Endodermal cell (in vitro differentiated cells): ENCODE data around the gene PEAR1. TPM values are rescaled to one million over a fixed set of nuclear protein-coding genes. Genes with fewer than 3 reads are reported as not detected.
A peak's percentile ranks its signal among the peaks of the same experiment; 100 is the strongest.

ENCODE experiments used
- DNase-seq: peaks from one replicate; pipeline ENCODE4 v3.0.0-alpha.2; 2017
- H3K27ac ChIP-seq: 2 replicates; pipeline ENCODE4 v1.5.1; 2013; ENCODE audit warnings: mild to moderate bottlenecking, low read depth, low read length, moderate library complexity
- H3K27me3 ChIP-seq: 2 replicates; pipeline ENCODE4 v1.6.1; 2013; ENCODE audit warnings: mild to moderate bottlenecking, low read length, moderate library complexity; ENCODE audit not compliant: insufficient read depth, control insufficient read depth, poor library complexity, severe bottlenecking
- H3K36me3 ChIP-seq: 2 replicates; pipeline ENCODE4 v1.7.0; 2013; ENCODE audit warnings: mild to moderate bottlenecking, low read length, moderate library complexity; ENCODE audit not compliant: control insufficient read depth, insufficient read depth
- H3K4me1 ChIP-seq: one replicate; pipeline ENCODE4 v1.7.0; 2013; ENCODE audit warnings: low read length; ENCODE audit not compliant: control insufficient read depth, insufficient read depth
- H3K4me3 ChIP-seq: 2 replicates; pipeline ENCODE4 v1.5.1; 2013; ENCODE audit warnings: mild to moderate bottlenecking, low read length, moderate library complexity
- H3K9ac ChIP-seq: 2 replicates; pipeline ENCODE4 v1.6.1; 2013; ENCODE audit warnings: mild to moderate bottlenecking, low read length, moderate library complexity; ENCODE audit not compliant: poor library complexity, severe bottlenecking; ENCODE audit errors: extremely low read depth
- H3K9me3 ChIP-seq: 2 replicates; pipeline ENCODE4 v1.6.1; 2013; ENCODE audit warnings: mild to moderate bottlenecking, low read length, moderate library complexity; ENCODE audit not compliant: control insufficient read depth
- H3K27ac Mint-ChIP-seq: 2 replicates; pipeline ENCODE4 v1.8.0; 2020; ENCODE audit warnings: mixed read lengths
- H3K27me3 Mint-ChIP-seq: 2 replicates; pipeline ENCODE4 v1.8.0; 2021; ENCODE audit warnings: mild to moderate bottlenecking, mixed read lengths; ENCODE audit not compliant: insufficient read depth
- H3K36me3 Mint-ChIP-seq: 2 replicates; pipeline ENCODE4 v1.8.0; 2020; ENCODE audit warnings: low read depth, mixed read lengths
- H3K4me1 Mint-ChIP-seq: 2 replicates; pipeline ENCODE4 v1.8.0; 2020; ENCODE audit warnings: mixed read lengths
- H3K4me3 Mint-ChIP-seq: 2 replicates; pipeline ENCODE4 v1.8.0; 2020; ENCODE audit warnings: mild to moderate bottlenecking, moderate library complexity, mixed read lengths
- H3K9me3 Mint-ChIP-seq: 2 replicates; pipeline ENCODE4 v1.8.0; 2020; ENCODE audit warnings: mild to moderate bottlenecking, mixed read lengths
- WGBS, 2 experiments: methylation state at CpG; one replicate each; pipeline versions ENCODE4 v1.1.5 to v1.1.7; 2013; ENCODE audit warnings: missing lambda C conversion rate in 2 of 2, mixed read lengths in 1 of 2; ENCODE audit not compliant: insufficient coverage in 1 of 2, insufficient read length in 1 of 2; 5-methylcytosine and 5-hydroxymethylcytosine counted together
- total RNA-seq, 2 donors: library from RNA; stranded (reverse); fragmentation: NEBNext Ultra II Directional in 1 of 2; extraction: Animal tissue kit (Norgen Biotek cat#: 25700) in 1 of 2; gene quantifications; 2 replicates in 1 of 2; 3 replicates in 1 of 2; pipeline ENCODE4 v1.2.1, GENCODE V29; 2021
- TF ChIP-seq, protein P1 (sequence below): fragments of 200-600 bp; sonication (generic); conservative IDR thresholded peaks from 2 replicates; pipeline ENCODE4 v1.5.0; 2021; ENCODE audit warnings: antibody characterized with exemption, mild to moderate bottlenecking

PEAR1 gene
- total RNA-seq, 2 donors from 2014 or later, result 0.29 to 0.53 TPM

DNA sequence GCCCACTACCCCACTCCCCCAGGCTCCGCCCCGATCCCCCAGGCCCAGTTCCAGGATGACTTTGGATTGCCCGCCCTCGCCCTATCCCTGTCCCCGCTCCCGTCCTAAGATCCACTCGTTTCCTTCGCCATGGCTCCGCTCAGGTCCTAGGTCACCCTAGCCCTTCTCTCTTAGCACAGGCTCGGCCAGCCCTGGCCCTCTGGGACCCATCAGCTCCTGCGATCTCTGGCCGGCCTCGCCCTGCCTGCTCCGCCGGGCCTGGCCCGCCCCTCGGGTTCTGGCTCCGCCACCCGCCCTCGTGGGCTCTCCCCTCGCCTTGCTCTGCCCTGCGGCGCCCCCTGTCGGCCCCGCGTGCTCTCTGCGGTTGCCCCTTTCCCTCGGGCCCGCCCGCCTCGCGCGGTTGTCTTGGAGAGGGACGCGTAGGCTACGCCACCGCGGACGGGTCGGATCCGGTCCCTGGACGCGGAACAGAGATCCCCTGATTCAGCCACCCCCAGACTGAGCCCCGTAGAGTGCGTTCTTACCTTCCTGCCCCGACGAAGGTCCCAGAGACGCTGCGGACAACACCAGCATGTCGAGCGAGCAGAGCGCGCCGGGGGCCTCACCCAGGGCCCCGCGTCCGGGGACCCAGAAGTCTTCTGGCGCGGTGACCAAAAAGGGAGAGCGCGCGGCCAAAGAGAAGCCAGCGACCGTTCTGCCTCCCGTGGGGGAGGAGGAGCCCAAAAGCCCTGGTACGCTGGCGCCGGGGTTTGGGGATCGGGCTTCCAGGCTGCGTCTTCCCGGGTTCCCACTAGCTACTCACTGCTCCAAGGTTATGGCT, 26.9 kb downstream of the PEAR1 start, which contains the start of gene LRRC71:
LRRC71 (plus strand) TSS at position 400 of the 820 bp plus-strand sequence; CDS start at position 572, 172 bp downstream.
- peaks cover 7% of the 10 kb centered on the region for H3K9me3 ChIP-seq
- TF ChIP-seq, protein P1, sequence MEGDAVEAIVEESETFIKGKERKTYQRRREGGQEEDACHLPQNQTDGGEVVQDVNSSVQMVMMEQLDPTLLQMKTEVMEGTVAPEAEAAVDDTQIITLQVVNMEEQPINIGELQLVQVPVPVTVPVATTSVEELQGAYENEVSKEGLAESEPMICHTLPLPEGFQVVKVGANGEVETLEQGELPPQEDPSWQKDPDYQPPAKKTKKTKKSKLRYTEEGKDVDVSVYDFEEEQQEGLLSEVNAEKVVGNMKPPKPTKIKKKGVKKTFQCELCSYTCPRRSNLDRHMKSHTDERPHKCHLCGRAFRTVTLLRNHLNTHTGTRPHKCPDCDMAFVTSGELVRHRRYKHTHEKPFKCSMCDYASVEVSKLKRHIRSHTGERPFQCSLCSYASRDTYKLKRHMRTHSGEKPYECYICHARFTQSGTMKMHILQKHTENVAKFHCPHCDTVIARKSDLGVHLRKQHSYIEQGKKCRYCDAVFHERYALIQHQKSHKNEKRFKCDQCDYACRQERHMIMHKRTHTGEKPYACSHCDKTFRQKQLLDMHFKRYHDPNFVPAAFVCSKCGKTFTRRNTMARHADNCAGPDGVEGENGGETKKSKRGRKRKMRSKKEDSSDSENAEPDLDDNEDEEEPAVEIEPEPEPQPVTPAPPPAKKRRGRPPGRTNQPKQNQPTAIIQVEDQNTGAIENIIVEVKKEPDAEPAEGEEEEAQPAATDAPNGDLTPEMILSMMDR, result peak; percentile 99
- no peak within 1 kb of the TSS for H3K9ac ChIP-seq
- no peaks in the 10 kb centered on the region for H3K36me3 Mint-ChIP-seq
- peaks cover 4% of the 10 kb centered on the region for H3K4me1 Mint-ChIP-seq
- no peaks in the 10 kb centered on the region for H3K4me1 ChIP-seq
- H3K9me3 Mint-ChIP-seq, result no peaks in the 10 kb centered on the region
- H3K27ac ChIP-seq, result no peak within 1 kb of the TSS
- H3K27me3 ChIP-seq, result peaks cover 76% of the 10 kb centered on the region
- no peaks in the 10 kb centered on the region for H3K36me3 ChIP-seq
- H3K27ac Mint-ChIP-seq, result no peak within 1 kb of the TSS
- 6 to 9% methylated on average over 35 to 71 of the region's 71 CpGs for WGBS, 2 experiments
- DNase-seq, result peak; percentile 97
- H3K4me3 Mint-ChIP-seq, result peak within 1 kb of the TSS; percentile 58
- peak within 1 kb of the TSS; percentile 68 for H3K4me3 ChIP-seq
- peaks cover 96% of the 10 kb centered on the region for H3K27me3 Mint-ChIP-seq

DNA sequence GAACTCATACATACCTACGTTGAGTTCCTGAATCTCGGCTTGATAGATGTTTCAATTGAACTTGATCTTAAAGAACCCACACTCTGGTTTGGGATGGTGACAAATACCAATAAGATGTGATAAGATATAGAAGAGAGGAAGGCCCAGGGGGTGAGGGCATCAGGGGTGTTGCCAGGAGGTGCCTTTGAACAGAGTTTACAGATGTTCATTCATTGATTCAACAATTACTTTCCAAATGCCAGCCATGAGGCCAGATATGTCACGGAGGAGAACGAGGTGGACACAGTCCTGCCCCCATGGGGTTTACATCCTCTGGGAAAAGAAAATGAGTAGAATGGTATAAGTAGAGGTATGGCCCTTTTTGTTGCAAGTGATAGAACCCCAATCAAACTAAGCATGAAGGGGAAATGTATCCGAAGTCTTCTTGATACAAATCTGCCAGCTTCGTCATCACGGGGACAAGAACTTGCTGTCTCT, 27.6 kb downstream of the PEAR1 start:
- peak overlapping the region; percentile 58 for H3K4me3 Mint-ChIP-seq
- 56 to 61% methylated on average over 7 of the region's 7 CpGs for WGBS, 2 experiments
- no peaks in the 10 kb centered on the region for H3K36me3 ChIP-seq
- no peaks in the 10 kb centered on the region for H3K9me3 Mint-ChIP-seq
- TF ChIP-seq, protein P1, result no peak
- H3K4me3 ChIP-seq, result peak overlapping the region; percentile 68
- H3K27ac Mint-ChIP-seq, result no peak overlapping the region
- H3K27ac ChIP-seq, result no peak overlapping the region
- no peaks in the 10 kb centered on the region for H3K4me1 ChIP-seq
- peaks cover 7% of the 10 kb centered on the region for H3K9me3 ChIP-seq
- no peaks in the 10 kb centered on the region for H3K36me3 Mint-ChIP-seq
- peaks cover 99% of the 10 kb centered on the region for H3K27me3 Mint-ChIP-seq
- H3K9ac ChIP-seq, result no peak overlapping the region
- H3K4me1 Mint-ChIP-seq, result peaks cover 4% of the 10 kb centered on the region
- peaks cover 82% of the 10 kb centered on the region for H3K27me3 ChIP-seq
- DNase-seq, result no peak

DNA sequence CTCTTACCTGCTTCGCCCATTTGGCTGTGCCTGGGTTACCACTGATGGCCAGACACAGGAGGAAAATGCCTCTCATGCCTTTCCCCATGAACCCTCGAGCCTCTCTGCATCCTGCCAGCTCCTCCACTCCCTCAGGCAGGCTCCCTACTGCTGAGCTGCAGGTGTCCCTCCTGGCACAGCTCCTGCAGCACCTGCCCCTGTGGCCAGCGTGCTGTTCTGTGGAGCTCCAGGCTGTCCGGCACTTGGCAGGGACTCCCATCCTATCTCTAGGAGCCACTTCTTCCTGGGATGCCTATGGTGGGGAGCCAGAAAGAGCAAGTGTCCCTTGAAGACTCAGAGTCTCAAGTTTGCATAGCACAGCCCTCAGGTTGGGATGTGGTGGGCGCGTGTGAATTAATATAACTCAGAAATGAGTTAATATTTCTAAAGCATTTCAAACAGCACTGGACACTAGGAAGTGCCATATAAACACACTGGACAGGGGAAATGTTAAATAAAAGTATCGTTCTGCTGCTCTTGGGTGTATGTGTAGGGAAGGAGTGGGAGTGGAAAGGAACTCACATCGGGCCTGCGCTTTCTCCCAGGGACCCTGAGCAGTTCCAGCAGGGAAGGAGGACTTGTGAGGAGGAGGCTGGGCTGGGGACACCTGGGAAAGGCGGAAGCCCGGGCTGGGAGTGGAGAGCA, 29.6 kb downstream of the PEAR1 start:
- Histone ChIP-seq H3K27ac (no peak overlapping the region), H3K4me1 (no peaks in the 10 kb centered on the region), H3K9ac (no peak overlapping the region), H3K4me3 (peak overlapping the region; percentile 69), H3K9me3 (peaks cover 6% of the 10 kb centered on the region), H3K27me3 (peaks cover 100% of the 10 kb centered on the region), H3K36me3 (no peaks in the 10 kb centered on the region)
- DNase-seq, result no peak
- TF ChIP-seq, protein P1, result no peak
- Mint-ChIP-seq H3K9me3 (no peaks in the 10 kb centered on the region), H3K27me3 (peaks cover 100% of the 10 kb centered on the region), H3K4me1 (peaks cover 10% of the 10 kb centered on the region), H3K36me3 (no peaks in the 10 kb centered on the region), H3K27ac (no peak overlapping the region), H3K4me3 (peak overlapping the region; percentile 47)
- WGBS, 2 experiments, result 7 to 18% methylated on average over 7 to 11 of the region's 11 CpGs
